NCI-H128 (cell line): ENCODE measurements around the gene PAX5.

Experiments used
- DNase-seq: peaks from one replicate; lab custom pipeline; 2025; ENCODE audit not compliant: unreplicated experiment; lab: John Stamatoyannopoulos, UW

Gene PAX5

GRCh38 chr9:36903541-36904435 is 130.3 kb downstream of the PAX5 start:
- no peak for DNase-seq

- DNase-seq: no peak
Measured at GRCh38 chr9:36902861-36903524, 131.1 kb downstream of the PAX5 start.

GRCh38 chr9:36902080-36902716 is 131.9 kb downstream of the PAX5 start:
- DNase-seq: no peak

GRCh38 chr9:36901528-36901927 is 132.5 kb downstream of the PAX5 start:
- no peak for DNase-seq

GRCh38 chr9:36900856-36901220 is 133.2 kb downstream of the PAX5 start:
- no peak for DNase-seq

GRCh38 chr9:36900136-36900855 is 133.8 kb downstream of the PAX5 start:
- DNase-seq: no peak

- no peak for DNase-seq
Measured at GRCh38 chr9:36899406-36899805, 134.7 kb downstream of the PAX5 start.

GRCh38 chr9:36898431-36899020 is 135.5 kb downstream of the PAX5 start:
- no peak for DNase-seq

GRCh38 chr9:36897478-36897877 is 136.6 kb downstream of the PAX5 start:
- DNase-seq: no peak

- no peak for DNase-seq
Measured at GRCh38 chr9:36897019-36897418, 137.0 kb downstream of the PAX5 start.

GRCh38 chr9:36896296-36896695 is 137.8 kb downstream of the PAX5 start:
- no peak for DNase-seq

- DNase-seq: no peak
Measured at GRCh38 chr9:36895744-36896260, 138.3 kb downstream of the PAX5 start.

- no peak for DNase-seq
Measured at GRCh38 chr9:36894695-36895310, 139.3 kb downstream of the PAX5 start.

- DNase-seq: no peak
Measured at GRCh38 chr9:36893911-36894310, 140.2 kb downstream of the PAX5 start.

- no peak for DNase-seq
Measured at GRCh38 chr9:36893184-36893583, 140.9 kb downstream of the PAX5 start.

GRCh38 chr9:36892279-36892678 is 141.8 kb downstream of the PAX5 start:
- DNase-seq: no peak

- no peak for DNase-seq
Measured at GRCh38 chr9:36891341-36891811, 142.7 kb downstream of the PAX5 start.

- no peak for DNase-seq
Measured at GRCh38 chr9:36889844-36890243, 144.2 kb downstream of the PAX5 start.

- no peak for DNase-seq
Measured at GRCh38 chr9:36888551-36888950, 145.5 kb downstream of the PAX5 start.

GRCh38 chr9:36884721-36885120 is 149.3 kb downstream of the PAX5 start:
- DNase-seq: no peak
